Stimulated activated CD8-positive, alpha-beta memory T cell treated with anti-CD3 and anti-CD28 coated beads, Interleukin-7, amount 100 ng/mL, for 48 hours (primary cell): Measurements from ENCODE around the gene CTNNA1.
"Not testable (repeated sequence)": the region's sequence is repeated elsewhere in the genome, so short reads cannot be mapped to it uniquely, and the experiment has no call there.

Experiments
- DNase-seq, 2 donors: peaks; one replicate each; pipeline ENCODE4 v3.0.0-alpha.2; 2020; ENCODE audit warnings: low read depth in 1 of 2; ENCODE audit errors: extremely low read depth in 1 of 2

Gene CTNNA1

DNA sequence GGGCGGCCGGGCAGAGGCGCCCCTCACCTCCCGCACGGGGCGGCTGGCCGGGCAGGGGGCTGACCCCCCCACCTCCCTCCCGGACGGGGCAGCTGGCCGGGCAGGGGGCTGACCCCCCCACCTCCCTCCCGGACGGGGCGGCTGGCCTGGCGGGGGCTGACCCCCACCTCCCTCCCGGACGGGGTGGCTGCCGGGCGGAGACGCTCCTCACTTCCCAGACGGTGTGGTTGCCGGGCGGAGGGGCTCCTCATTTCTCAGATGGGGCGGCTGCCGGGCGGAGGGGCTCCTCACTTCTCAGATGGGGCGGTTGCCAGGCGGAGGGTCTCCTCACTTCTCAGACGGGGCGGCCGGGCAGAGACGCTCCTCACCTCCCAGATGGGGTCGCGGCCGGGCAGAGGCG lies 57.6 kb downstream of the CTNNA1 start:
- DNase-seq = not testable (repeated sequence)

DNA sequence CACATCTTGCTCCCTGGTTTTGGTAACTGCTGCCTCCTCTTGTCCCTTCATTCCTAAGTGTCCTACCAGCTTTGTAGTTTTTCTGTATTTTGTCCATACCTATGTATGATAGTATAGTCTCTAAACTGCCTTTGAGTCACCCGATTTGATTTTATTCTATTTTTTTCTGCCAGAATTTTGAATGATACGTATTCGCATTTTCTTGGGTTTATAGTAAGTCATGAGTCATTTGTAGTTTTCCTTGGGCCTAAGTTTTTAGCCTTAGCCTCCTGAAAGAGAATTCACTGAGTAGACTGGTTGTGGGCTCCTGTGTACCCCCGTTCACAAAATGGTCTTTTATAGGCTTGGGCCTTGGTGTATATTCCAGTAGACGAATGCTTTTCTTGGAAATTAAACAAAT lies 62.3 kb downstream of the CTNNA1 start:
- DNase-seq = no peak

DNA sequence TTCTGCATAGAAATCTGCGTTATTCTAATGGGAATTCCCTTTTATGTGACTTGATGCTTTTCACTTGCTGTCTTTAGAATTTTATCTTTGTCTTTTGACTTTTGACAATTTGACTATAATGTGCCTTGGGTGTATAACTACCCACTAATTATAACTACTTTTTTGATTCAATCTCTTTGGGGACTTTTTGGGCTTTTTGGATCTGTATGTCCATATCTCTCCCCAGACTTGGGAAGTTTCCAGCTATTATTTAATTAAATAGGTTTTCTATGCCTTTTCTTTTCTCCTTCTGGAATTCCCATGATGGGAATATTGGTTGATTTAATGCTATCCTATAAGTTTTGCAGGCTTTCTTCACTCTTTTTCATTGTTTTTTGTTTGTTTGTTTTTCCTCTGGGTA lies 64.0 kb downstream of the CTNNA1 start:
- DNase-seq = no peak

DNA sequence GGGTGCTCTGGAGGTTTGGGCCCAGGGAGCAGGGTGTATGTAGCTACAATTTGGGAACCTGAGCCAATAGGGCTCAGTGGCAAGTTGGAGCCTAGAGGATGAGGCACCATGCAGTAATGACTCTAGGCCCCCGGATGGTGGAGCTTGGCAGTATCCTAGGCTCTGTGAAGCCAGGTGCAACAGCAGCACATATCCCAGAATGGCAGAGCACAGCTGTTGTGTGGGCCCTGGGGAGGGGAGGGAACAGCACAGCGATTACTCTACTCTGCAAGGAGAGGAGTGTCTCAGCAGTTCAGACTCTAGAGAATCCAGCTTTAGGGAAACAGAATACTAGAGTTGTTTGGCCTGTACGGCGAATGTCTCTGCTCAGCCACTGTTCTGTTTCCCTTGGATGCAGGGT lies 65.9 kb downstream of the CTNNA1 start:
- no peak for DNase-seq

DNA sequence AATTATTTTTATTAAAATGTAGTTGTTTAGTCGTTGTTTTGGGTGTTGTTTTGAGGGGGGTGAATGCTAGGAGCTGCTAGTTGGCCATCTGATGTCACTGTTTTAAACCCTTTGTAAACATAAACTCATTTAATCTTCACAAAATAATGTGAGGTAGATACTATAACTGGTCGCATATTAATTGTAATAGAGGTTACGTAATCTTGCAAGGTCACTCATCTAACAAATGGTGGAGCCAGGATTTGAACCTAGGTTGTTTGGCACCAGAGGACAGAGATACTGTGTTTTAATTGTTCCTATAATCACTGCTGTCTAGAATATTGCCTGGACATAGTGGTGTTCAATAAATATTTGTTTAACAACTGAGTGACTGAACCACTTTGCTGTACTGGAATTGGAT lies 67.5 kb downstream of the CTNNA1 start:
- DNase-seq = no peak

DNA sequence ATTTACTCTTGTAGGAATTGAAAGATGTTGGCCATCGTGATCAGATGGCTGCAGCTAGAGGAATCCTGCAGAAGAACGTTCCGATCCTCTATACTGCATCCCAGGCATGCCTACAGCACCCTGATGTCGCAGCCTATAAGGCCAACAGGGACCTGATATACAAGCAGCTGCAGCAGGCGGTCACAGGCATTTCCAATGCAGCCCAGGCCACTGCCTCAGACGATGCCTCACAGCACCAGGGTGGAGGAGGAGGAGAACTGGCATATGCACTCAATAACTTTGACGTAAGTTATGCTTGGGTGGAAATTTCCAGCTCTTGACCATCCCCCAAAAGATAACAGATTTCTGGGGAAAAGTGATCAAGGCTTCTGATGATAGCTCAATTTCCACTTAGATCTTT lies 71.3 kb downstream of the CTNNA1 start:
- DNase-seq = peak in 1 of 2 donors; percentile 3

DNA sequence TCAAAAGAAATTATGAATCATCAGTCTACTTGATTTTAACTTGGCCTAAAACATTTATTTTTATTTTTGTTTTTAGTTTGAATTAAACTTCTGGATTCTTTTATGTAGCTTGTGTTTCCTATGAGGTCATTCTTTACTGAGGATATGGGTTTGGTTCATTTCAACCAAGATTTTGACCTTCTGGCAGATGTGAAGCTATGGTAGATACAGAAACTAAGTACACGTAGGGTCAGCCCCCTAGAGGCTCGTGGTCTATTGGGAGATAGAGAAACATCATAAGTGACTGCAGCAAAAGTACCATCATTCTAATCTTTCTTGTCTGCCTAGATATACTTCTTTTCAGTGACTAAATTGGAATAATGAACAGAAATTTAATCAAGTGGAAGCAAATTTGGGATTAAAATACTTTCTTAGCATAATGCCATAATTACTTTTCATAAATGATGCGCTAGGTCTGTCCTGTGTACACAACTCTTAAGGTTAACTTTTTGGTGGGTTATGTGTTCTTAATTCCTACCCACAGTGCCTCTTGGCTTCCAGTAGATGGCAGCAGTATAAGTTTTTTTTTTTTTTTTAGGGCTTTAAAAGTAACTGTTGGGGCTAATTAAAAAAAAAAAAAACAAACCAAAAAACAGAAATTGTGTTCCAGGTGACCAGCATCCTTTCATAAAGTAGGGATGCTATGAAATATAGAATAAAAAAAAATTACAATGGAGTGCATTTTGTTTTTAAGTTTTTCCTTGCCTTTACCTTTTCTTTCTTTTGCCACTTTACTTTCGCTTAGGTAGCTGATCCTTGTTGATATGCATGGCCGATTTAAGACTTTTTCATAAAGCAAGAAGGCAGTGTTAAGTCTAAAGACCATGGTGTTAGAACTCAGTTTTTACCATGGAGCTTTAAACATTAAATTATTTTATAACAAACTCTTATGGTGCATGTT lies 72.0 kb downstream of the CTNNA1 start:
- DNase-seq = peak in 1 of 2 donors; percentile 4

DNA sequence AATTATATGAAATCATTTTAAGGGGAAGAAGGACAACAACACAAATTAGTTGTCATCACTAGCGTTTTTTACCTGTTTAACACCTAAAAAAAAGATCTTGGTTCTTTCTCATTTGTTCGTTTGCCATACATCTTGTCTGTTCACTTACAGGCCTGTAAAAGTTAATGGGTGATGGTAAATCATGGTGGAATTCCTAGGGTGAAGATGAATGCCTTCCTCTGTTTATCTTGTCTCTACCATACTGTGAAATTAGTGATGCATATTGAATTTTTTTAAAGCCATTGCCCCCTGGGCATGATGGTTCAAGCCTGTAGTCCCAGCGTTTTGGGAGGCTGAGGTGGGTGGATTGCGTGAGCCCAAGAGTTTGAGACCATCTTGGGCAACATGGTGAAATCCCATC lies 75.3 kb downstream of the CTNNA1 start:
- no peak for DNase-seq

DNA sequence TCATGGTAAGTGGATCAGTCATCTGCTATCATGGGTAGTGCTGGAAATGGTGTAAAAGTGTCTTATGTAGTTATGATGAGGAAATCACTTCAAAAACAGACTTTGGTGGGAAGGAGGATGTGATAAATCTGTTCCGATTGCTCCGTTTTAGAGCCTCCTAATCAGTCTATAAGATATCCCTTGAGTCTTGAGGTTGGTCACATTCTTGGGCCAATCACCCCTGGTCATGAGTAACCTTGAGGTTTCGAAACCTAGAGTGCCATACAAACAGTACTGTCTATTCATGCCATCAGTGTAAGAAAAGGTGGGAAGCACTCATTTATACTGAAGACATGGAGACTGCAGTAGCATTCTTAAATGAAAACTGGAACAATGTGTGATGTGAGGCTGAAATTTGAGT lies 76.1 kb downstream of the CTNNA1 start:
- no peak for DNase-seq

DNA sequence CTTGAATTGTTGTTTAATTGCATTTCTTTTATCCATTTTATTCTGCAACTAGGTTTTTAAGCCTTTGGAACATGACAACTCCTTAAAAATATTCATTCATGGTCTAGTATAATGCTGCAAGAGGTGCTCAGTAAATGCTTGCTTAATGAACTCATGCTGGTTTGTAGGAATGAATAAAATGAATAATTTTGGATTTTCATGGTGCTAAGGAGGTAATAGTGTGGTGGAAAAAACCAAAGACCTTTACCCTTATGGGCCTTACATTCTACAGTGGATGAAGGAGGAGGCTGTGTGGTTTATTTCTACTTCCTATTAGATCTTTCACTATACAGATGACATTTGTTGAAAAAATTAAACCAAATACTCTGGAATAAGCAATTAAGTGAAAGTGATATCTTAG lies 78.5 kb downstream of the CTNNA1 start:
- no peak for DNase-seq

DNA sequence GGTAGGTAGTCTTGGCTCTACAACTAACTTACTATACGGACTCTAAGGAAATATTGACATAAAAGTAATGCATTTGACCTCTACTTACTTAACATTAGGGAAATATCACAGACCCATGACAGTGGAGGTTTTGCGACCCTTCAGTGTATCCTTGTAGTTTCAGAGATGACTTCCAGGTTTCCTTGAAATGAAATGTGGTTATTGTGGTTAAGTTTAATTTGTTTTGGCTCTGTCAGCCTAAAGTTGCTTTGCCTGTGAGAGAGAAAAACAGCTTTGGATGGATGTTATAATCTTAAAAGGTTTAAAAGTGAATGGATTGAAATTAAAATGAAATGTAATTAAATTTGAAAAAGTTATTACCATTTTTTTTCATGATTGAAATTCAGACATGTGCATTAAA lies 79.0 kb downstream of the CTNNA1 start:
- no peak for DNase-seq

DNA sequence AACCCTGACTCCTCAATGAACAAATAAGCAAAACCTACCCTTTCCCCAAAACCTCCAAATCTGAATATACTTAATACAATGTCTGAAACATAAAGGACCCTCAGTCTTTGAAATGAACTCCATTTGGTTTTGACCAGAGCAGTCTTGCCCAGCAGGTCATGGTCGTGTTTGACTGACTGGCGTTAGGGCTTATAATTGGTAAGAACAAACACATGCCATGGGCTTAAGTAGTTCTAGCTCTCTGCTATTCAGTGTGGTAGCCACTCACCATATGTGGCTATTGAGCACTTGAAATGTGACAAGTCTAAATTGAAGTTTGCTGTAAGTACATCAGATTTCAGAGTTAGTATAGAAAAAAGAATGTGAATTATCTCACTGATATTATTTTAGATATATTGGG lies 79.9 kb downstream of the CTNNA1 start:
- DNase-seq = no peak

DNA sequence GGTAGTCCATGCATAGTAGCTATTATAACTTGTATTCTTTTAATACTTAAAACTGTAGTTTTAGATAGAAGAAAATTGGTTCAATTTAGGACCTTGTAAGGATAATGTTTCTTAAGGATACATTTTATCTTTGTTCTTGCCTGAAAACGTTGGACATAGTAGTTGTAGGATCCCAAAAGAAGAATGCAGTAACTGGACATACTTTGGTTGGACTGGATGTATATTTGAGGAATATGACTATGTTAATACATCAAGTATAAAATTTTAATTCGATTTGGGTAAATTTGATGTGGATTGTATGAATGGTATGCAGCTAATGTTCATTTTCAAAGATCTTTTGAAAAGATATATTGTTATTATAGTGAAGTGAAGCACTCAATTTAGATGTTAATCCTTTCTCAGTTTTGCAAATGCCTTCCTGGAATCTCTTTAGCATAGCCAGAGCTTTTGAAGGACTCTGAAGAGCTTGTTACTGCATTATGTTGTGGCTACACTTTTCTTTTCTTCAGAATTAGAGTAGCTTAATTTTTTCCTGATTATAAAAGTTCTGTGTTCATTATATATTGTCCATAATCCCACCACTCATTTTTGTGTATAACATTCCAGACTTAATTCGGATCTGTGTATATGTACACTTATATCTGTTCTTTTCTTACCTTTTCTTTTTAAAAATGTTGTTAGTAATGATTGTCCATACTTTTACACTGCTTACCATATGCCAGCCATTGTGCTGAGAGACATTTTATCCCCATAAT lies 80.7 kb downstream of the CTNNA1 start:
- DNase-seq = no peak

DNA sequence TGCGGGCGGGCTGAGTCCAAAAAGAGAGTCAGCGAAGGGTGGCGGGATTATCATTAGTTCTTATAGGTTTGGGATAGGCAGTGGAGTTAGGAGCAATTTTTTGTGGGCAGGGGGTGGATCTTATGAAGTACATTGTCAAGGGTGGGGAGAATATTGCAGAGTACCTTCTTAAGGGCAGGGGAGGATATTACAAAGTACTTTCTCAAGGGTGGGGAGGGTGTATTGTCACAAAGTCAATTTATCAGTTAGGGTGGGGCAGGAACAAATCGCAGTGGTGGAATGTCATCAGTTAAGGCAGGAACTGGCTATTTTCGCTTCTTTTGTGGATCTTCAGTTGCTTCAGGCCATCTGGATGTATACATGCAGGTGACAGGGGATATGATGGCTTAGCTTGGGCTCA lies 81.6 kb downstream of the CTNNA1 start:
- DNase-seq = not testable (repeated sequence)

DNA sequence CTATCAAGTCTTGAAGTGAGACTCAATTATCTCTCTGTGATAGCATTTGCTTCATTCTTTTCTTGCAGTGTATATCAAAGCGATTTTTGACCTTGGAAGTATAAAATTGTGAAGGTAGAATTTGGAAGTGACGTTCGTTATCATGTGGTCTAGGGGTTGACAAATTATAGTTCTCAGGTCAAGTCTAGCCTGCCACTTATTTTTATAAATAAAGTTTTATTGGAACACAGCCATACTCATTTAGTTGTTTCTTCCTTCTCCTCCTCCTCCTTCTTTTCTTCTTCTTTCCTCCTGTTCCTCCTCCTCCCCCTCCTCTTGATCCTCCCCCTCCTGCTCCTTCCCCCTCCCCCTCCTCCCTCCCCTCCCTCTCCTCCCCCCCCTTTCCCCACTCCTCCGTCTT lies 83.9 kb downstream of the CTNNA1 start:
- no peak for DNase-seq

DNA sequence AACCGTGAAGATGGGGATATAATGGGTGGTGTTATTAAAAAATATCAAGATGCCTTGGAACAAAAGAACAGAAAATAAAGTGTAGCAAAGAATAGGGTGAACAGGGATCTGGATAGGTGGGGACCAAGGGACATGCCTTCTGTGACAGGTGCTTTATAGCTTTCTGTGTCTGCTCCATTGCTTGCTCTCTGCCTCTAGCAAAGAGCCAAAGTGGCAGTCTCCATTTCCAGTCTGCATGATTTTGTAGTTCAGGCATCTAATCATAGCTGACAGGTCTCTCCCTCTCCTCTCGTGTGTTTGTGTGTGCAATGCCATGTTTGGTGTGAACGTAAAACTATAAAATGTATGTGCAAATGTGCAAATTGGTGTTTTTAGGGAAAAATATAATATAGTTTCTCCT lies 86.9 kb downstream of the CTNNA1 start:
- DNase-seq = no peak

DNA sequence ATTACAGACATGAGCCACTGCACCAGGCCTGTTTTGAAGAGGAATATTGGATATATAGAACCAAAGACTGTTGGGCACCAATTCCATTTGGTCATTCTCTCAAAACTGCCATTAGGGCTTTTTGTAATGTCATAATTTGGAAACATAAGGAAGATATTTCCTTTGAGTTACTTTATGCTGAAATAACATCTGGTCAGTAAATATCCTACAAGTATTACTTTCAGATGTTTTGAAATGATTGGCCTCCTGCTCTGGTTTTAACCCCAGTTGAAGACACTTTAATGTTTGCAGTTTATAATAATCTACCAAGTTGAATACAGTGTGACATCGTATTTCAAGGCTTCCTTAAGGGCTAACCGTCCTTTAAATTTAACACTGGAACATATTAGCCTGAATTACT lies 88.3 kb downstream of the CTNNA1 start:
- DNase-seq = no peak

DNA sequence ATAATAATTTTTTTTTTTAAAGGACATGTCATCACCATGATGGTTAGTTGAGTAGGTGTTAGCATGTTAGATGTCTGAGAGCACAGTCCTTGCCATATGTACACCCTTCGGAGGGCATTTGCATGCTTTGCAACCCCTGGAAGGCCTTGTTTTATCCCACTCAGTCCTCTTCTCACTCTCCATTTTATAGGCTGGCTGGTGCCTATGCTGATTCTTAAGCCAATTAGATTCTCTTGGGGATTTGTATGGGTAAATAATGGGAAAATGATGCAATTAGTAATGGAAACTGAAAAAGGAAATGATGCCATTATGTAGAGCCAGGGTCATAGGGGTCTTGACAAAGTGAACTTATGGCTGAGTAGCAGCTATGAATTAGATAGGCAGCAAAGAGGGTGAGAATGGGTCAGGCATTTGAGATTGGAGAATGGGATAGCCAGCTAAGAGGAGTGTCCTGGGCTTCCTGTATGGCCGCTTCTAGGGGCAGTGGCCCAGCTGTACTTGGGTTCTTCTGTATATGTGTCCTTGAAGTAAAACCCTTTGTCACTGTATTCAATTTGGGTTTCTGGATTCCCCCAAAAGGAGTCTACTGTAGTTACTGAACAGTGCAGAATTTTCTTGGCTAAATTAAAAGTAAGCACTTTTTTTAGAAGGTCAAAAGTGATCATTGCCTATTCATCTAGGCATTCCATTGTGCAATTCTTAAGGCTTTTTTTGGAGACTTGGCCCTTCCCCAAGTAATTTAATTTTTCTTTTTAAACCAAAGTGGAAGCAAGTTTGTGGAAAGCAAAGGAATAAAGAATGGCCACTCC lies 90.3 kb downstream of the CTNNA1 start:
- DNase-seq = no peak

DNA sequence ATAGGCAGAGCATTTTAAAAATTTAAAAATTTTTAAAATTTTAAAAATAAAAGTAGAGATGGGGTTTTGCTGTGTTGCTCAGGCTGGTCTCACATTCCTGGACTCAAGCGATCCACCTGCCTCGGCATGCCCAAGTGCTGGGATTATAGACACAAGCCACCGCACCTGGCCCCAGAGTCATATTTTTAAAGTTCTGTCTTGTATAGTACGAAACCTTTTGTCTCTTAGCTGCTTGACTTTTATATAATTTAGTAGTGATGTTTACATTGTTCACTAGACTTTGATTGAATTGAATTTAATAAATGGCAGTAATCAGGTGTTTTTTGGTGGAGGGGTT lies 90.9 kb downstream of the CTNNA1 start:
- DNase-seq = no peak

DNA sequence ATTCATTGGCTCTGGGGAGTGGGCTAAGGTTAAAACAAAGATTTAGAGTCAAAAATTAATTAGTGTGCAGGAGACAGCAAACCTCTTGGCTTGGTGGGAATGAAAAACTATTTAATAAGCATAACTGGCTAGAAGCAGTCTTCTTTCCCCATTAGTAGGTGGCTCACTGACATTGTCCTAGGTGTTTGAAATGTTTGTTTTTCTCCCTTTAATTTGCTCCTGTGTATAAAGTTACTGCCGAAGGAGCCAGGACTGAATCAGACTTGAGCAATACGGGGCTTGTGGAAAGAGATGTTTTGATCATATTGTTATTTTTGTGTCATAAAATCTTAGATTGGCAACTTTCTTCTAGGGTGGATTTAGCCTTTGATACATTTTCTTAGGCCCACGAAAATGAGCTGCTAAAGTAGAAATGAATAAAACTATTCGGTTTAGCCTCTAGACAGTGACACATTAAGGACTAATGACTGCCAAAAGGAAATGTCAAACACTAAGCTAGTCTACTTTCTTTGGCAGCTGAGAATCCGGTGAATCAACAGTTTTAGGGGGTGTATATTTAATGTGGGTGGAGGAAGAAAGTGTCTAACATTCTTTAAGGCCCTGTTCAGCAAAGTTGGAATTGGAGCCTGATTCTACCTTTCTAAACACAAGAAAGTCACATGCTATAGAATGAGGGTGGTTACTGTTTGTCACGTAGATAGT lies 91.7 kb downstream of the CTNNA1 start:
- no peak for DNase-seq

DNA sequence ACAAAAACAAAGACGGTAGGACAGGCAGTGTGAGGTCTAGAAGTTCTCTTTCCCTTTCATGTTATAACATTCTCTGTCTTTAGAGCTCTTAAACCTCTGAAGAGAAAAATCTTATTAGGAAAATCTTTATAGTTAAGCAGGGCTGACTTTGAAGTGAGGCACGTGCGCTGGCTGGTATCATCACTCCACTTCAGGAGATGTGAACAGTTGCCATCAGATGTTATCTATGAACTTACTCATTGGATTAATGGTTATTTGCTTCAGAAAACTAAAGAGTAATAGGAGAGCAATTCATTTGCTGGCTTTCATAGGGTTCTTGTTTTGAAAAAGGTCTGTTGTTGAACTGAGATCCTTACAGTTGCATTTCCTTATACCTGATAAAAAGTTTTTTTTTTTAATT lies 96.2 kb downstream of the CTNNA1 start:
- no peak for DNase-seq
